ENCODE results near the gene STAP2. TPM values are rescaled to one million over a fixed set of nuclear protein-coding genes. Genes with fewer than 3 reads are reported as not detected.
A peak's percentile ranks its signal among the peaks of the same experiment; 100 is the strongest.

STAP2 gene
- total RNA-seq, 2 experiments from 2014 or later, result 1.7 to 1.8 TPM

- intact Hi-C loops (cut with DNase I, micrococcal nuclease), result no loop called here
- Histone ChIP-seq H3K4me3 (ENCODE audit: low read length) (no peak overlapping the region), H3K9me3 (ENCODE audit: control insufficient read depth in 1 of 2, insufficient read depth in 1 of 2, low read length in 2 of 2) (no peaks in the 10 kb centered on the region), H3K4me1 (ENCODE audit: insufficient read depth, low read length) (no peaks in the 10 kb centered on the region), H3K27ac (ENCODE audit: low read depth in 1 of 2, low read length in 2 of 2) (no peak overlapping the region), H3K27me3 (ENCODE audit: control insufficient read depth in 1 of 2, insufficient read depth in 2 of 2, low read length in 2 of 2) (no peaks in the 10 kb centered on the region), H3K36me3 (ENCODE audit: insufficient read depth, low read length) (peaks cover 61% of the 10 kb centered on the region)
- DNase-seq (peak in 1 of 14 experiments; percentile 18), ATAC-seq (ENCODE audit: poor library complexity) (no peak)
- TF ChIP-seq CTCF (IDR thresholded peaks at IDR 0.05), result no peak
- ChIA-PET POLR2A (no interaction called here), CTCF (interaction anchor here (1.9 kb wide), 1 partner anchor 11 kb away, joined by 5 read pairs; no protein-coding TSS in a partner anchor)
- no peak overlapping the region for H3K4me3 Mint-ChIP-seq
- no peaks in the 10 kb centered on the region for H3K9me3 Mint-ChIP-seq
- no peaks in the 10 kb centered on the region for H3K27me3 Mint-ChIP-seq
- peaks cover 18% of the 10 kb centered on the region for H3K36me3 Mint-ChIP-seq (ENCODE audit: low read depth)
- H3K4me1 Mint-ChIP-seq (ENCODE audit: low read depth), result no peaks in the 10 kb centered on the region
- no peak overlapping the region for H3K27ac Mint-ChIP-seq
Observed at GRCh38 chr19:4358709-4359626, 20.3 kb upstream of the STAP2 start.

- Histone ChIP-seq H3K9me3 (ENCODE audit: control insufficient read depth in 1 of 2, insufficient read depth in 1 of 2, low read length in 2 of 2) (no peaks in the 10 kb centered on the region), H3K27ac (ENCODE audit: low read depth in 1 of 2, low read length in 2 of 2) (no peak overlapping the region), H3K4me1 (ENCODE audit: insufficient read depth, low read length) (no peaks in the 10 kb centered on the region), H3K36me3 (ENCODE audit: insufficient read depth, low read length) (peaks cover 50% of the 10 kb centered on the region), H3K27me3 (ENCODE audit: control insufficient read depth in 1 of 2, insufficient read depth in 2 of 2, low read length in 2 of 2) (no peaks in the 10 kb centered on the region), H3K4me3 (ENCODE audit: low read length) (no peak overlapping the region)
- intact Hi-C loops (cut with DNase I, micrococcal nuclease), result no loop called here
- no peaks in the 10 kb centered on the region for H3K9me3 Mint-ChIP-seq
- H3K27ac Mint-ChIP-seq, result no peak overlapping the region
- no peaks in the 10 kb centered on the region for H3K4me1 Mint-ChIP-seq (ENCODE audit: low read depth)
- ChIA-PET CTCF (interaction anchor here (1.9 kb wide), 1 partner anchor 12 kb away, joined by 5 read pairs; no protein-coding TSS in a partner anchor), POLR2A (no interaction called here)
- peaks cover 18% of the 10 kb centered on the region for H3K36me3 Mint-ChIP-seq (ENCODE audit: low read depth)
- TF ChIP-seq CTCF (IDR thresholded peaks at IDR 0.05), result no peak
- no peak overlapping the region for H3K4me3 Mint-ChIP-seq
- H3K27me3 Mint-ChIP-seq, result no peaks in the 10 kb centered on the region
- DNase-seq (peak in 1 of 14 experiments; percentile 18), ATAC-seq (ENCODE audit: poor library complexity) (no peak)
Observed at GRCh38 chr19:4357921-4358326, 19.3 kb upstream of the STAP2 start.

- no peaks in the 10 kb centered on the region for H3K27me3 ChIP-seq (ENCODE audit: control insufficient read depth in 1 of 2, insufficient read depth in 2 of 2, low read length in 2 of 2)
- CTCF ChIA-PET, result interaction anchor here (1.9 kb wide), 1 partner anchor 13 kb away, joined by 5 read pairs; no protein-coding TSS in a partner anchor
- H3K4me3 ChIP-seq (ENCODE audit: low read length), result no peak overlapping the region
- no peak overlapping the region for H3K4me3 Mint-ChIP-seq
- H3K9me3 ChIP-seq (ENCODE audit: control insufficient read depth in 1 of 2, insufficient read depth in 1 of 2, low read length in 2 of 2), result no peaks in the 10 kb centered on the region
- no peaks in the 10 kb centered on the region for H3K4me1 ChIP-seq (ENCODE audit: insufficient read depth, low read length)
- no peak for TF ChIP-seq CTCF (IDR thresholded peaks at IDR 0.05)
- peaks cover 20% of the 10 kb centered on the region for H3K36me3 Mint-ChIP-seq (ENCODE audit: low read depth)
- intact Hi-C loops (cut with DNase I, micrococcal nuclease), result no loop called here
- POLR2A ChIA-PET, result no interaction called here
- no peaks in the 10 kb centered on the region for H3K27me3 Mint-ChIP-seq
- no peak overlapping the region for H3K27ac ChIP-seq (ENCODE audit: low read depth in 1 of 2, low read length in 2 of 2)
- H3K36me3 ChIP-seq (ENCODE audit: insufficient read depth, low read length), result peaks cover 44% of the 10 kb centered on the region
- no peak for ATAC-seq (ENCODE audit: poor library complexity)
- peak in 1 of 14 experiments; percentile 13 for DNase-seq
- no peaks in the 10 kb centered on the region for H3K9me3 Mint-ChIP-seq
- no peaks in the 10 kb centered on the region for H3K4me1 Mint-ChIP-seq (ENCODE audit: low read depth)
- no peak overlapping the region for H3K27ac Mint-ChIP-seq
Observed at GRCh38 chr19:4357095-4357797, 18.6 kb upstream of the STAP2 start.
